ENCODE measurements around the gene OR2D2.

- TF ChIP-seq CTCF (IDR thresholded peaks at IDR 0.05) (no peak), POLR2A (IDR thresholded peaks at IDR 0.05) (no peak)
These were observed 41.8 kb downstream of the OR2D2 start for GRCh38 chr11:6850526-6850925.

All from suprapubic skin (tissue), 3 donors.